ENCODE data around the gene PRAMEF17. TPM values are rescaled to one million over a fixed set of nuclear protein-coding genes. Genes with fewer than 3 reads are reported as not detected.
"Not testable (repeated sequence)": the region's sequence is repeated elsewhere in the genome, so short reads cannot be mapped to it uniquely, and the experiment has no call there.

PRAMEF17 gene
- total and polyA plus RNA-seq, 9 of the 15 experiments (the other 6 are each of a cell fraction or from before 2014, with no cell fraction given) = not detected

- under 1% methylated on average over 28 of the region's 32 CpGs for WGBS (ENCODE audit: insufficient coverage, low coverage, missing lambda C conversion rate)
- not testable (repeated sequence) for BruUV-seq (replicated peaks); FAIRE-seq
These were observed 44.4 kb downstream of the PRAMEF17 start for GRCh38 chr1:13433694-13434358.

DNA sequence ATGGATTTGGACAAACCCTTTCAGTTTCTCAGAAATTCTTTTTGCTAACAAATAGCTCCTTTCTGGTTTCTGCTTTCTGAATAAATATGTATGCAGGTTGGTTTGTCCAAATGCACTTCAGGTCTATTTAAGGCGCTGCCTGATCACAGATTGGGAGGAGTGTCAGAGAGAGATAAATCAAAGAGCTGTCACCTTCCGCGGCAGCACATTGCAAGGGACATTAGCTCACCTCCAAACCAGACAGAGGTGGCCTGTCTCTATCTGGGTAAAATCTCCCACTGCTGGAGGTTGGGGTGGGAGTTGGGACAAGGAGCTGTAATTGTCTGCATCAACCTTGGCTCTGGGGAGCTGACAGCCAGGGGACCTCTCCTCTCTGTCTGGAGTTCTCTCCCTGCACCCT, 46.0 kb downstream of the PRAMEF17 start:
- Histone ChIP-seq H3K9me1 (ENCODE audit: control insufficient read depth, insufficient read depth, low read length) (no peaks in the 10 kb centered on the region), H3K27ac (ENCODE audit: extremely low read depth, low read depth, low read length) (no peak overlapping the region), H3K4me3 (no peak overlapping the region), H3K4me2 (ENCODE audit: insufficient read depth, low read length) (no peak overlapping the region), H3K9me3 (replicated peaks; ENCODE audit: control insufficient read depth, insufficient read depth, low read depth, low read length) (no peaks in the 10 kb centered on the region), H3K27me3 (ENCODE audit: control insufficient read depth in 2 of 2, insufficient read depth in 2 of 2, low read length in 2 of 2) (peaks cover 0 to 24% of the 10 kb centered on the region in 2 experiments; a peak in 3 of 5 replicates), H4K20me1 (replicated peaks; ENCODE audit: control insufficient read depth, insufficient read depth, low read length) (no peaks in the 10 kb centered on the region), H2AFZ (ENCODE audit: low read depth, low read length) (no peak overlapping the region), H3K9ac (ENCODE audit: insufficient read depth in 1 of 2, low read depth in 2 of 2, low read length in 2 of 2) (no peak overlapping the region), H3K4me1 (replicated peaks in 1 of 2; ENCODE audit: control insufficient read depth in 2 of 2, insufficient read depth in 2 of 2, low read length in 2 of 2) (peaks cover 0 to 4% of the 10 kb centered on the region in 2 experiments; a peak in 1 of 5 replicates), H3K36me3 (ENCODE audit: control insufficient read depth, insufficient read depth, low read length) (no peaks in the 10 kb centered on the region), H3K79me2 (ENCODE audit: control insufficient read depth, insufficient read depth, low read length) (no peaks in the 10 kb centered on the region)
- intact Hi-C loops (cut with micrococcal nuclease) (no loop called here), in situ Hi-C loops (cut with MboI) (no loop called here)
- ChIA-PET POLR2A (no interaction called here), CTCF (ENCODE audit: low intra/inter-chr PET ratio) (interaction anchor here (0.6 kb wide), 1 partner anchor 245 kb away, joined by 4 read pairs; no protein-coding TSS in a partner anchor)
- FAIRE-seq (no peak), ATAC-seq (no peak), DNase-seq (ENCODE audit: extremely low read depth in 1 of 4, low spot score in 3 of 4) (no peak)
- WGBS (ENCODE audit: insufficient coverage, low coverage, missing lambda C conversion rate) = 0% methylated on average over 3 of the region's 3 CpGs
- BruUV-seq (replicated peaks) = no TSS peak
- TF ChIP-seq PKNOX1 (IDR thresholded peaks at IDR 0.05) (peak; percentile 69), MEIS2 (IDR thresholded peaks at IDR 0.05; ENCODE audit: partially characterized antibody) (peak; percentile 77), BRCA1 (IDR thresholded peaks at IDR 0.05) (no peak), BRCA1 (CRISPR knock-in tag; IDR thresholded peaks at IDR 0.05) (no peak), PBX2 (CRISPR knock-in tag; IDR thresholded peaks at IDR 0.05; ENCODE audit: low read depth) (no peak), PBX2 (tag; conservative IDR thresholded peaks at IDR 0.05; ENCODE audit: low read depth) (0 out of 2 replicates have a peak, but pooled peaks have one; percentile 10), PHF21A (IDR thresholded peaks at IDR 0.05; ENCODE audit: borderline replicate concordance, low read depth) (no peak), CBFA2T3 (IDR thresholded peaks at IDR 0.05) (no peak)

More at GRCh38 chr1:13433694-13434358, 44.4 kb downstream of the PRAMEF17 start:
- H3K4me2 ChIP-seq (ENCODE audit: insufficient read depth, low read length); intact Hi-C loops (cut with micrococcal nuclease); DNase-seq (ENCODE audit: extremely low read depth in 1 of 4, low spot score in 3 of 4); H3K9me1 ChIP-seq (ENCODE audit: control insufficient read depth, insufficient read depth, low read length); H3K9me3 ChIP-seq (replicated peaks; ENCODE audit: control insufficient read depth, insufficient read depth, low read depth, low read length); H3K4me1 ChIP-seq (replicated peaks in 1 of 2; ENCODE audit: control insufficient read depth in 2 of 2, insufficient read depth in 2 of 2, low read length in 2 of 2); H3K9ac ChIP-seq (ENCODE audit: insufficient read depth in 1 of 2, low read depth in 2 of 2, low read length in 2 of 2); H3K27ac ChIP-seq (ENCODE audit: extremely low read depth, low read depth, low read length); H4K20me1 ChIP-seq (replicated peaks; ENCODE audit: control insufficient read depth, insufficient read depth, low read length); H3K4me3 ChIP-seq; in situ Hi-C loops (cut with MboI); POLR2A ChIA-PET; H3K36me3 ChIP-seq (ENCODE audit: control insufficient read depth, insufficient read depth, low read length); ATAC-seq; CTCF ChIA-PET (ENCODE audit: low intra/inter-chr PET ratio); H3K79me2 ChIP-seq (ENCODE audit: control insufficient read depth, insufficient read depth, low read length); H2AFZ ChIP-seq (ENCODE audit: low read depth, low read length): not testable (repeated sequence)
- peaks cover 0 to 21% of the 10 kb centered on the region in 2 experiments; a peak in 3 of 5 replicates for H3K27me3 ChIP-seq (ENCODE audit: control insufficient read depth in 2 of 2, insufficient read depth in 2 of 2, low read length in 2 of 2)

All from K562 (cell line).